ENCODE results near the gene HSFY2. TPM values are rescaled to one million over a fixed set of nuclear protein-coding genes. Genes with fewer than 3 reads are reported as not detected.

HSFY2 gene
- total RNA-seq, result not detected in 2 replicates

GRCh38 chrY:18773635-18774034 lies at the start of gene HSFY2:
Gene HSFY2, minus strand, starts transcription at chrY:18773735. Its CDS starts 117 bp downstream, at chrY:18773618.

Other genes with a start within 250 kb of the HSFY2 start
- gene HSFY1, start 227.0 kb downstream of the HSFY2 start, total RNA-seq, result not detected in 2 replicates